ENCODE measurements around the gene SPATS2. TPM values are rescaled to one million over a fixed set of nuclear protein-coding genes. Genes with fewer than 3 reads are reported as not detected.

Gene SPATS2
- total RNA-seq, 1 experiment from 2014 or later = 74.2 TPM

- ATAC-seq (no peak), DNase-seq (ENCODE audit: low read depth, low spot score) (no peak)
- Histone ChIP-seq H3K27me3 (ENCODE audit: insufficient read depth, low read length) (no peaks in the 10 kb centered on the region), H3K9me2 (ENCODE audit: insufficient read depth) (no peaks in the 10 kb centered on the region), H3K4me3 (replicated peaks in 1 of 2; ENCODE audit: low read depth in 1 of 2, low read length in 2 of 2) (no peak overlapping the region), H3K4me2 (ENCODE audit: low read length) (no peak overlapping the region), H3K79me2 (ENCODE audit: insufficient read depth, low read length) (no peaks in the 10 kb centered on the region), H3K9me3 (ENCODE audit: control insufficient read depth in 1 of 2, insufficient read depth in 1 of 2, low read depth in 1 of 2, low read length in 2 of 2) (no peaks in the 10 kb centered on the region), H3K4me1 (ENCODE audit: control insufficient read depth in 1 of 2, insufficient read depth in 2 of 2, low read length in 2 of 2) (peaks cover 0 to 5% of the 10 kb centered on the region in 2 experiments; a peak in 2 of 4 replicates), H3K27ac (ENCODE audit: low read depth, low read length) (no peak overlapping the region), H2AFZ (ENCODE audit: low read depth, low read length, poor library complexity, severe bottlenecking) (no peak overlapping the region), H3K36me3 (ENCODE audit: control insufficient read depth in 1 of 2, insufficient read depth in 2 of 2, low read length in 2 of 2) (peaks cover 41 to 43% of the 10 kb centered on the region in 2 experiments), H3K9ac (ENCODE audit: low read length) (no peak overlapping the region), H4K20me1 (ENCODE audit: insufficient read depth) (no peaks in the 10 kb centered on the region)
- ChIA-PET POLR2A (interaction anchor here (0.7 kb wide), 1 partner anchor 11 kb away, joined by 3 read pairs; no protein-coding TSS in a partner anchor), RAD21 (ENCODE audit: low non-redundant PET in 1 of 2, low total read pairs in 2 of 2, uncharacterized antibody in 2 of 2, unreplicated experiment in 2 of 2) (no interaction called here), CTCF (interaction anchor here (1.1 to 2.4 kb wide), 2 partner anchors 11 to 55 kb away, joined by 3 to 6 read pairs; no protein-coding TSS in a partner anchor)
- BruUV-seq (replicated peaks) = no TSS peak
- TF ChIP-seq POLR2AphosphoS5 (IDR thresholded peaks at IDR 0.05; ENCODE audit: low read depth, low read length) = no peak
- TF ChIP-seq TCF7L2 (IDR thresholded peaks at IDR 0.05; ENCODE audit: borderline replicate concordance, extremely low read depth, insufficient read depth, insufficient read length) = no peak
- TF ChIP-seq ZFX (IDR thresholded peaks at IDR 0.05) = no peak
- TF ChIP-seq CTCF (IDR thresholded peaks at IDR 0.05 in 2 of 3, conservative IDR thresholded peaks at IDR 0.05 in 1 of 3; ENCODE audit: borderline replicate concordance in 1 of 3, insufficient read depth in 1 of 3, low read depth in 2 of 3, low read length in 2 of 3) = no peak
- no peak for TF ChIP-seq ZNF274 (IDR thresholded peaks at IDR 0.05; ENCODE audit: low read depth, low read length)
- no peak for TF ChIP-seq SP1 (IDR thresholded peaks at IDR 0.05; ENCODE audit: low read depth)
- no peak for TF ChIP-seq ELF1 (IDR thresholded peaks at IDR 0.05; ENCODE audit: borderline replicate concordance, low read depth)
- no peak for TF ChIP-seq SRF (IDR thresholded peaks at IDR 0.05; ENCODE audit: low read depth)
- no peak for TF ChIP-seq ZBTB33 (IDR thresholded peaks at IDR 0.05; ENCODE audit: extremely low read depth, insufficient replicate concordance, low read length)
- no peak for TF ChIP-seq CEBPB (IDR thresholded peaks at IDR 0.05; ENCODE audit: low read depth)
- no peak for TF ChIP-seq EZH2 (IDR thresholded peaks at IDR 0.05)
- intact Hi-C loops (cut with micrococcal nuclease) = no loop called here
Measured at GRCh38 chr12:49524660-49525324, 157.5 kb downstream of the SPATS2 start.
